ENCODE data around the gene INCA1. TPM values are rescaled to one million over a fixed set of nuclear protein-coding genes. Genes with fewer than 3 reads are reported as not detected.
A peak's percentile ranks its signal among the peaks of the same experiment; 100 is the strongest.

INCA1 gene
- total and polyA plus RNA-seq, 2 donors: 0.24 to 1.5 TPM

- peaks cover 0 to 3% of the 10 kb centered on the region in 2 donors for H3K4me1 ChIP-seq (ENCODE audit: control insufficient read depth in 2 of 2, insufficient read depth in 2 of 2, low read length in 2 of 2)
- no peak overlapping the region for H3K27ac ChIP-seq (ENCODE audit: low read depth in 1 of 2, low read length in 1 of 2)
- WGBS: 94% methylated on average over 20 of the region's 20 CpGs
- no peaks in the 10 kb centered on the region for H3K27me3 ChIP-seq (ENCODE audit: control insufficient read depth in 2 of 2, insufficient read depth in 1 of 2, low read length in 1 of 2)
- H3K4me3 ChIP-seq (ENCODE audit: low read length in 2 of 2): no peak overlapping the region
- H3K9me3 ChIP-seq (ENCODE audit: control insufficient read depth in 2 of 2, insufficient read depth in 1 of 2, low read length in 1 of 2): no peaks in the 10 kb centered on the region
- H3K36me3 ChIP-seq (ENCODE audit: control insufficient read depth in 2 of 2, insufficient read depth in 2 of 2, low read length in 1 of 2): peaks cover 26 to 44% of the 10 kb centered on the region in 2 donors
- no peak for DNase-seq (ENCODE audit: low read depth in 6 of 9, low spot score in 9 of 9)
Observed at GRCh38 chr17:5020502-5021023, 23.2 kb upstream of the INCA1 start.

- no peaks in the 10 kb centered on the region for H3K27me3 ChIP-seq (ENCODE audit: control insufficient read depth in 2 of 2, insufficient read depth in 1 of 2, low read length in 1 of 2)
- no peak overlapping the region for H3K27ac ChIP-seq (ENCODE audit: low read depth in 1 of 2, low read length in 1 of 2)
- H3K4me1 ChIP-seq (ENCODE audit: control insufficient read depth in 2 of 2, insufficient read depth in 2 of 2, low read length in 2 of 2): peaks cover 0 to 3% of the 10 kb centered on the region in 2 donors
- peak in 7 of 9 donors; percentile 23 to 76 (median 47) for DNase-seq (ENCODE audit: low read depth in 6 of 9, low spot score in 9 of 9)
- no peak overlapping the region for H3K4me3 ChIP-seq (ENCODE audit: low read length in 2 of 2)
- H3K9me3 ChIP-seq (ENCODE audit: control insufficient read depth in 2 of 2, insufficient read depth in 1 of 2, low read length in 1 of 2): no peaks in the 10 kb centered on the region
- 11% methylated on average over 1 of the region's 1 CpG for WGBS
- H3K36me3 ChIP-seq (ENCODE audit: control insufficient read depth in 2 of 2, insufficient read depth in 2 of 2, low read length in 1 of 2): peaks cover 33 to 45% of the 10 kb centered on the region in 2 donors
Observed at GRCh38 chr17:5019475-5019956, 22.2 kb upstream of the INCA1 start.

GRCh38 chr17:5014357-5014756 lies 17.0 kb upstream of the INCA1 start:
- no peak overlapping the region for H3K27ac ChIP-seq (ENCODE audit: low read depth in 1 of 2, low read length in 1 of 2)
- peaks cover 18 to 26% of the 10 kb centered on the region in 2 donors for H3K36me3 ChIP-seq (ENCODE audit: control insufficient read depth in 2 of 2, insufficient read depth in 2 of 2, low read length in 1 of 2)
- no peaks in the 10 kb centered on the region for H3K27me3 ChIP-seq (ENCODE audit: control insufficient read depth in 2 of 2, insufficient read depth in 1 of 2, low read length in 1 of 2)
- peaks cover 0 to 8% of the 10 kb centered on the region in 2 donors for H3K4me1 ChIP-seq (ENCODE audit: control insufficient read depth in 2 of 2, insufficient read depth in 2 of 2, low read length in 2 of 2)
- no peak overlapping the region for H3K4me3 ChIP-seq (ENCODE audit: low read length in 2 of 2)
- H3K9me3 ChIP-seq (ENCODE audit: control insufficient read depth in 2 of 2, insufficient read depth in 1 of 2, low read length in 1 of 2): no peaks in the 10 kb centered on the region
- WGBS: 95% methylated on average over 4 of the region's 4 CpGs
- no peak for DNase-seq (ENCODE audit: low read depth in 6 of 9, low spot score in 9 of 9)

DNA sequence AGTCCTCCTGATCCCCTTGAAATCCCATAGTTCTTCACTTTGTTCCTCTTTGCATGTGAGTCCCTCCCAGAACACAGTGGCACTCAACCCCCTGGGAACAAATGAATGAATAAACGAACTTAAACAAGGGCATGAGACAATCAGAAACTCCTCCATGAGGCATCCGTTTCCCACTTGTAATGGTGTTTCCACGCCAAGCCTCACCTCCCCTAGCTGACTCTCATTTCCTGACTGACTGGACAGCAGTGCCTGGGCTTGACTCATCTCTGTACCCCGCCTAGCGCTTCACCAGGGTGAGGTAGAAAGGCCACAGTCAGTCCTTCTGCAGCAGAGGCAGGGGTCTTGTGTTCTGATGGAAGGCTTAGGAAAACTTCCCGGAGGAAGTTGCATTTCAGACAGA lies 14.6 kb upstream of the INCA1 start:
- WGBS: 93% methylated on average over 6 of the region's 6 CpGs
- no peak for DNase-seq (ENCODE audit: low read depth in 6 of 9, low spot score in 9 of 9)
- no peak overlapping the region for H3K27ac ChIP-seq (ENCODE audit: low read depth in 1 of 2, low read length in 1 of 2)

DNA sequence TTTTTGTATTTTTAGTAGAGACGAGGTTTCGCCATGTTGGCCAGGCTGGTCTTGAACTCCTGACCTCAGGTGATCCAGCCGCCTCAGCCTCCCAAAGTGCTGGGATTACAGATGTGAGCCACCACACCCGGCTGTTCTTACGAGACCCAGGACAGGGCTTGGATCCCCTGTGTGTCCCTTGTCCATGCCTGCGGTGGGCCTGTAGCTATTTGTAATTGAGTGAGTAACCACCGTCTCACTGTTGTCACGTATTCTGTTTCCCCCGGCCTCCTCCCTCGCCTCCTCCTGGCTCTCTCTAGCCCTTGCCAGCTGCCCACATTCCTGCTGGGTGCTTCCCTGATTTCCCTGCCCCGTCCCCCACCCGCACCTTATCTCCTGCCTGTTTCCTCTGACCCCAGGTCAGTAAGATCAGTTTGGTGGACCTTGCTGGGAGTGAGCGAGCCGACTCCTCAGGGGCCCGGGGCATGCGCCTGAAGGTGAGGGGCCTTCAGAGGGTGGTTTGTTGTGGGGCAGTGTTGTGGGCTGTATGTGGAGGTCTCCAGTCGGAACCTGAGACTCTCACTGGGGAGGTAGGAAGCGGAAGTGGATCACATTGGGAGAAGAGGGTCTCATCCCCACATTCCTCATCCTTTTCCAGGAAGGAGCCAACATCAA lies 6.0 kb upstream of the INCA1 start:
- H3K4me3 ChIP-seq (ENCODE audit: low read length in 2 of 2): no peak overlapping the region
- H3K36me3 ChIP-seq (ENCODE audit: control insufficient read depth in 2 of 2, insufficient read depth in 2 of 2, low read length in 1 of 2): peaks cover 43 to 44% of the 10 kb centered on the region in 2 donors
- H3K27me3 ChIP-seq (ENCODE audit: control insufficient read depth in 2 of 2, insufficient read depth in 1 of 2, low read length in 1 of 2): peaks cover 0 to 9% of the 10 kb centered on the region in 2 donors
- 97% methylated on average over 18 of the region's 18 CpGs for WGBS
- no peak overlapping the region for H3K27ac ChIP-seq (ENCODE audit: low read depth in 1 of 2, low read length in 1 of 2)
- H3K4me1 ChIP-seq (ENCODE audit: control insufficient read depth in 2 of 2, insufficient read depth in 2 of 2, low read length in 2 of 2): peaks cover 8 to 9% of the 10 kb centered on the region in 2 donors
- no peak for DNase-seq (ENCODE audit: low read depth in 6 of 9, low spot score in 9 of 9)
- no peaks in the 10 kb centered on the region for H3K9me3 ChIP-seq (ENCODE audit: control insufficient read depth in 2 of 2, insufficient read depth in 1 of 2, low read length in 1 of 2)

More for the DNA sequence above, 14.6 kb upstream of the INCA1 start:
- Histone ChIP-seq H3K4me3 (ENCODE audit: low read length in 2 of 2) (no peak overlapping the region), H3K4me1 (ENCODE audit: control insufficient read depth in 2 of 2, insufficient read depth in 2 of 2, low read length in 2 of 2) (peaks cover 0 to 8% of the 10 kb centered on the region in 2 donors), H3K36me3 (ENCODE audit: control insufficient read depth in 2 of 2, insufficient read depth in 2 of 2, low read length in 1 of 2) (peaks cover 29% of the 10 kb centered on the region in 2 donors), H3K27me3 (ENCODE audit: control insufficient read depth in 2 of 2, insufficient read depth in 1 of 2, low read length in 1 of 2) (no peaks in the 10 kb centered on the region), H3K9me3 (ENCODE audit: control insufficient read depth in 2 of 2, insufficient read depth in 1 of 2, low read length in 1 of 2) (no peaks in the 10 kb centered on the region)

DNA sequence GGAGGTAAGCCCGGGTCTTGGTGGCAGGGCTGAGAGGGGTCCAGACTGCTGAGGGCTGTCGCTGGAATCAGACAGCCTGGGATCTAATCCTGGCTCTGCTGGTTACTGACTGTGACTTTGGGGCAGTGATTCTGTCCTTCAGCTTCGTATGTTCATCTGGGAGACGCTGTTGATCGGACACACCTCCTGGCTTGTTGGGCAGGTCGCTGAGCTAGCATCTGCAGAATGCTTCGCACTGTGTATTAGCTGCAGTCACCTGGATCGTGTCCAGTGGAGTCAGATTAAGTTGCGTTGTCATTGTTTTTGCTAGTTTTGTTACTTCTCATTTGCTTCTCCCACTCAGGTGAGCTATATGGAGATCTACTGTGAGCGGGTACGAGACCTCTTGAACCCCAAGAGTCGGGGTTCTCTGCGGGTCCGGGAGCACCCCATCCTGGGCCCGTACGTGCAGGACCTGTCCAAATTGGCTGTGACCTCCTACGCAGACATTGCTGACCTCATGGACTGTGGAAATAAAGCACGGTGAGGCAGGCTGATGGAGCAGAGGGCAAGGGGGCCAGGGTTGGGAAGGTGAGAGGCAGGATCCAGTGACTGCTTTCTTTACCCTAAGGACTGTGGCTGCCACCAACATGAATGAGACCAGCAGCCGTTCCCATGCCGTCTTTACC lies 4.9 kb upstream of the INCA1 start:
- WGBS: 97% methylated on average over 20 of the region's 20 CpGs
- peaks cover 0 to under 1% of the 10 kb centered on the region in 2 donors for H3K9me3 ChIP-seq (ENCODE audit: control insufficient read depth in 2 of 2, insufficient read depth in 1 of 2, low read length in 1 of 2)
- no peak for DNase-seq (ENCODE audit: low read depth in 6 of 9, low spot score in 9 of 9)
- H3K36me3 ChIP-seq (ENCODE audit: control insufficient read depth in 2 of 2, insufficient read depth in 2 of 2, low read length in 1 of 2): peaks cover 35 to 40% of the 10 kb centered on the region in 2 donors
- H3K27me3 ChIP-seq (ENCODE audit: control insufficient read depth in 2 of 2, insufficient read depth in 1 of 2, low read length in 1 of 2): peaks cover 0 to 14% of the 10 kb centered on the region in 2 donors
- H3K4me3 ChIP-seq (ENCODE audit: low read length in 2 of 2): no peak overlapping the region
- peaks cover 12% of the 10 kb centered on the region in 2 donors for H3K4me1 ChIP-seq (ENCODE audit: control insufficient read depth in 2 of 2, insufficient read depth in 2 of 2, low read length in 2 of 2)
- no peak overlapping the region for H3K27ac ChIP-seq (ENCODE audit: low read depth in 1 of 2, low read length in 1 of 2)

DNA sequence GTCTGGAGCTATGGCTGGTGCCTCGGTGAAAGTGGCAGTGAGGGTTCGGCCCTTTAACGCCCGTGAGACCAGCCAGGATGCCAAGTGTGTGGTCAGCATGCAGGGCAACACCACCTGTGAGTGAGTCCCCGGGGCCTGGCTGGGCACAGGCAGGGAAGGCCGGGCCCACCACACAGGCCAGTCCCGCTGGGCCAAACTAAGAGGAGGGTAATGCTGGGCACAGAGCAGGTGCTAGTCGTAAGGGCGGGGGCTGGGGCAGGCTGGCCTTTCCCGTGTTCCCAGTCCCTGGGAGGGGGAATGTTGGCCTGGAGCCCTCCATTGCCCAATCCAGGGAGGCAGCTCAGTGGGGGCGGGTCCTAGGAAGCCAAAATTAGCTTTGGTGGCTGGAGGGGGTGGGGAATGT lies 2.9 kb upstream of the INCA1 start:
- no peak overlapping the region for H3K4me3 ChIP-seq (ENCODE audit: low read length in 2 of 2)
- no peak overlapping the region for H3K27ac ChIP-seq (ENCODE audit: low read depth in 1 of 2, low read length in 1 of 2)

GRCh38 chr17:4999430-5000093 lies 2.2 kb upstream of the INCA1 start:
- 84% methylated on average over 12 of the region's 12 CpGs for WGBS
- H3K4me1 ChIP-seq (ENCODE audit: control insufficient read depth in 2 of 2, insufficient read depth in 2 of 2, low read length in 2 of 2): peaks cover 17 to 18% of the 10 kb centered on the region in 2 donors

More for the DNA sequence above, 2.9 kb upstream of the INCA1 start:
- H3K36me3 ChIP-seq (ENCODE audit: control insufficient read depth in 2 of 2, insufficient read depth in 2 of 2, low read length in 1 of 2): peaks cover 29 to 32% of the 10 kb centered on the region in 2 donors
- no peak for DNase-seq (ENCODE audit: low read depth in 6 of 9, low spot score in 9 of 9)
- 95% methylated on average over 11 of the region's 11 CpGs for WGBS
- peaks cover 17 to 18% of the 10 kb centered on the region in 2 donors for H3K4me1 ChIP-seq (ENCODE audit: control insufficient read depth in 2 of 2, insufficient read depth in 2 of 2, low read length in 2 of 2)
- peaks cover 0 to 4% of the 10 kb centered on the region in 2 donors for H3K9me3 ChIP-seq (ENCODE audit: control insufficient read depth in 2 of 2, insufficient read depth in 1 of 2, low read length in 1 of 2)
- peaks cover 6 to 32% of the 10 kb centered on the region in 2 donors for H3K27me3 ChIP-seq (ENCODE audit: control insufficient read depth in 2 of 2, insufficient read depth in 1 of 2, low read length in 1 of 2)

More at GRCh38 chr17:4999430-5000093, 2.2 kb upstream of the INCA1 start:
- H3K4me3 ChIP-seq (ENCODE audit: low read length in 2 of 2): peak overlapping the region in 1 of 2 donors; percentile 64
- DNase-seq (ENCODE audit: low read depth in 6 of 9, low spot score in 9 of 9): no peak
- peaks cover 0 to 4% of the 10 kb centered on the region in 2 donors for H3K9me3 ChIP-seq (ENCODE audit: control insufficient read depth in 2 of 2, insufficient read depth in 1 of 2, low read length in 1 of 2)
- H3K27ac ChIP-seq (ENCODE audit: low read depth in 1 of 2, low read length in 1 of 2): no peak overlapping the region
- peaks cover 22 to 25% of the 10 kb centered on the region in 2 donors for H3K36me3 ChIP-seq (ENCODE audit: control insufficient read depth in 2 of 2, insufficient read depth in 2 of 2, low read length in 1 of 2)
- peaks cover 6 to 32% of the 10 kb centered on the region in 2 donors for H3K27me3 ChIP-seq (ENCODE audit: control insufficient read depth in 2 of 2, insufficient read depth in 1 of 2, low read length in 1 of 2)
